HG02588 (cell line): ENCODE results near the gene AEBP1.

Source experiments
- ATAC-seq: cut with Tn5 transposase; IDR thresholded peaks from one replicate; pipeline ENCODE4 v1.9.1; 2021; ENCODE audit warnings: mild to moderate bottlenecking, moderate library complexity; ENCODE audit not compliant: unreplicated experiment

The AEBP1 gene

DNA sequence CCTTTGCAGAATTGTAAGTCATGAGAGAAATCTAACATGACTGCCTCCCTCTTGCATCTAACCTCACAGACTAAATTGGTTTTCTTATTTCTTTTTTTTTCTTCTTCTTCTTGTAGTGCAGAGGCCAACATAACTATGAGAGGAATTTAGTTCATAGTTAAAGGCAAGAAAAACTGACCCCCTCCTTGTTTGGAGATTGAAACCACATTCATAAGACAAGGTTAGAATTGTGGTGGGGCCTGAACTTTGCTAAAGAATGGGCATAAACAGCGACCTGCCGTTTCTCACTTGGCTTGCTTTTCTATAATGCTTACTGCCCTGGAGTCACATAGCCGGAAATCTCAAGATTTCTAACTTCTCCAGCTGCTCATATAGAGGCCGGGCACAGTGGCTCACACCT is 19.4 kb upstream of the AEBP1 start:
- no peak for ATAC-seq

DNA sequence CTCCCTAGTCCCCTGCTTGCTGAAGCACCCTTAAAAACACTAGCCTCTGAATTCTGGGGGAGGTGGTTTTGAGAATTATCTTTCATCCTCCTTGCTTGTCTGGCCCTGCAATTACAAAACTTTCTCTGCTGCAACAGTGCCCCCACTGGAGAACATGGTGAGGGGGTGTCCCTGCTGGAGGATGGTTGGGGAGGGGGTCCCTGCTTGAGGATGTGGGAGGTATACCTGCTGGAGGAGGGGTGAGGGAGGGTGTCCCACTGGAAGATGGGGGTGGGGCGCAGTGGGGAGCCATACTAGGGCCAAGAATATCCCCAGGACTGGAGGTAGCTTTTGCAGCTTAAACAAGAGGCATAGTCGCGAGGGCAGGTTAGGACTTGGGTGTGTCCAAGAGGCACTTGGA is 18.6 kb upstream of the AEBP1 start:
- ATAC-seq = no peak

DNA sequence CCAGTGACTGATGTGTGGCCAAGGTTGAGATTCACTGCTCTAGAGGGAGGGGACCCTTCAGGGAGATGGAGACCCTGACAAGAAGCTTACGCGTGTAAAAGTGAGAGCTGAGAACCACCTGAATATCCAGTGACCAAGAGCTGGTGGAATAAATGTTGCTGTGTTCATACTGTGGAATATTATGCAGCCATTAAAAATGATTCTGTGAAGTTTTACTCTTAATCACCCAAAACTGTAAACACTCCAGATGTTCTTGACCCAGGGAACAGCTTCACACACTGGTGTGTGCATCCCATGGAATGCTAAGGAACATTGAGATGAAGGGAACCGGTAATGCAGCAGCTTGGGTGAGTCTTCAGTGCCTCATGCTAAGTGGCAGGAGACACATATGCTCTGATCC is 17.5 kb upstream of the AEBP1 start:
- ATAC-seq = no peak

- no peak for ATAC-seq
Observed at GRCh38 chr7:44087911-44088838, 16.0 kb upstream of the AEBP1 start.

GRCh38 chr7:44093102-44093641 is 11.0 kb upstream of the AEBP1 start:
- ATAC-seq = no peak

DNA sequence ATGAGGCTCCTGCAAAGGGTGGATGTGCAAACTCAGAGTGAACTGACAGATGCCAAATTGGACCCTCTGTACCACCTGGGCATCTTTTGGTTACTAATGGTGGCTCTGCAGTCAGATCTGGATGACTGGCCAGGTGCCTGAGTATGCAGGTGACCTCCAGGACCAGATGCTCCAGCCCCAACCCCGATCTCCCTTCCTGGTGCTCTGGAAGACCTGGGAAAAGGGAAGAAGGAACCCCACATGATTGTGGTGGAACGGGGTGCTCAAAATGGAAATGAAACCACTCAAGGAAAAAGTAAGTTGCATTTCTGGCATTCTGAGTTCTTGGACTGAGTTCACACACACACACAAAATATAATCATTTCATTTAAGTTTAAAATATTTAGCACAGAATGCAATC is 9.8 kb upstream of the AEBP1 start:
- no peak for ATAC-seq

GRCh38 chr7:44094883-44095592 is 9.1 kb upstream of the AEBP1 start:
- no peak for ATAC-seq

DNA sequence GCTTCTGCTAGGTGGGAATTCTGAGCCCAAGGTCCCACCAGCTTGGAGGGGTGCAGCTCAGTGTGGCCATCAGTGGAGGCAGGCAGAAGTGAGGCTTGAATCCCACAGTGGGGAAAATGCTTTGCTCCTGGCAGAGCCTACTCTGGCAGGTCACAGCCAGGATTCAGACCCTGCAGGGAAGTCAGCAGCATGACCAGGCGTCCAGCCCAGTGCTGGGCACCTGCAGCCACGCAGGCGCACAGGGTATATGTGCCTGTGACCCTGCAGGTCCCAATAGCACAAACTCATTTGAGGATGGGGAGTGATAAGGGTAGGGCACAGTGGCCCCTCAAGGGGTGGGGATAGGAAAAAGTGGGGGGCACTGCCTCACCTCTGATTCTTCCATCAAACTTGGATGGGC is 8.4 kb upstream of the AEBP1 start:
- no peak for ATAC-seq

GRCh38 chr7:44096326-44096881 is 7.7 kb upstream of the AEBP1 start:
- ATAC-seq = no peak

DNA sequence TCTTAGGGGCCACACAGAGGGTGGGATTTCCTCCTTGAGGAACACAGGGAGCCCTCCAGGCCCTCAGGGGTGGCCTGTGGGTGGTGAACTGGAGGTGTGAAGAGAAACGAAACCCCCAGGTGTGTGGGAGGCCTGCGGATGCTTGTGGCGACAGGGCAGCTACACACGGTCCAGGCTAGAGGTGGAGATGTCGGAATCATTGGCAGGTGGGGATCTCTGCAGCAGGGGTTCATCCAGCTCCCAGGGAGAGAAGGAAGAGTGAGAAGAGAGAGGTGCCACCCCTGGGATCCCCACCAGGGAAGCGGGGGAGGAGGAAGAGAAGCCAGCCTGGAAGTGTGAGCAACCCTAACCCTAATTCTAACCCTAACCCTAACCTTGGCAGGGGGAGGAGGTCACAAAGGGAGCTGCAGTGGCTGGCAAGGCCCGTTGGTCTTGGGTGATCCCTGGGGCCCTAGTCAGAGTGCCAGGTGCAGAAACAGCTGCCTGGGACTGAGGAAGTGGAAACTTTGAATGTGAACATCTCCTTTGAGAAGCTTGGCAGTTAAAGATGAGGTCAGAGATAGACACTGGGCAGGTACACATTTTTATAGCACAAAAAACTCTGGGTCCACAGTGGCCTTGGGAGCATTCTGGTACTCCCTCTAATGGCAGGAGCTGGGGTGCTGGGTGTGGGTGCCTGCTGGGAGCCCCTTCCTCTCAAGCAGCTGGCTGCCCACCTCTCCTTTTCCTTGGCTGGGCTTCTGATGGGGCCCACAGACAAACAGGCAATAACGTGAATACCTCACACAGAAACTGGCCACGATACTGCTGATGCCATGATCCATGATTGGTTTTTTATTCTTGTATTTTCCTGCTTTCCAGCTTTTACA is 6.8 kb upstream of the AEBP1 start:
- ATAC-seq = peak; percentile 62

DNA sequence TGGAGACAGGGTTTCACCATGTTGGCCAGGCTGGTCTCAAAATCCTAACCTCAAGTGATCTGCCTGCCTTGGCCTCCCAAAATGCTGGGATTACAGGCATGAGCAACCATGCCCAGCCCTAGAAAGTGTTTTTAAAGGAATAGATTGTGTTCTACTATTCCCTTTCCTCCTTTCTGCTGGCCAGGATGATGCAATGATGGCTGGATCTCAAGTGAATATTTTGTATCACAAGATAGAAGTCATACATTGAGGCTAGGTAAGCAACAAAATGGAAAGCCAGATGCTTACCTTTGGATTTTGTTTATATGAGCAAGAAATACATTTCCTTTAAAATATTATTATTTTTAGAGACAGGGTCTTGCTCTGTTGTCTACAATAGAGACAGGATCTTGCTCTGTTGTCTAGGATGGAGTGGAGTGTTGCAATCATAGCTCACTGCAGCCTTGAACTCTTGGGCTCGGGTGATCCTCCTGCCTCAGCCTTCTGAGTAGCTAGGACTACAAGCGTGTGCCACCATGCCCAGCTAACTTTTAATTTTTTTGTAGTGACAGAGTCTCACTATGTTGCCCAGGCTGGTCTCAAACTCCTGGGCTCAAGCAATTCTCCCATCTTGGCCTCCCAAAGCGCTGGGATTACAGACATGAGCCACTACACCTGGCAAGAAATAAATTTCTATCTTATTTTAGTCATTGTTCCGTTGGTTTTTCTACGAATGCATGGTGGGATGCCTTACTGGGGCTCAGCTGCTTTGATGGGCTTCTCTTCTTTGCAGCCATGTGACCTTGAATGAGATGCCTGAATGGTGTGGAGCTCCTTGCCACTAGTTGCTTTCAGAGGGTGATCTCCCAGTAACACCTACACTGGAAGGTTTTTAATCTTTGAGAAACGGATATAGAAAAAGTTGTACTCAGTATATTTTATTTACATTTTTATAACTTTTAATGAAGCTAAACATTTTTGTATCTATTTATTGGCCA is 5.8 kb upstream of the AEBP1 start:
- ATAC-seq = no peak

- ATAC-seq = no peak
Observed at GRCh38 chr7:44099669-44100068, 4.5 kb upstream of the AEBP1 start.

- no peak for ATAC-seq
Observed at GRCh38 chr7:44100458-44101302, 3.5 kb upstream of the AEBP1 start.

DNA sequence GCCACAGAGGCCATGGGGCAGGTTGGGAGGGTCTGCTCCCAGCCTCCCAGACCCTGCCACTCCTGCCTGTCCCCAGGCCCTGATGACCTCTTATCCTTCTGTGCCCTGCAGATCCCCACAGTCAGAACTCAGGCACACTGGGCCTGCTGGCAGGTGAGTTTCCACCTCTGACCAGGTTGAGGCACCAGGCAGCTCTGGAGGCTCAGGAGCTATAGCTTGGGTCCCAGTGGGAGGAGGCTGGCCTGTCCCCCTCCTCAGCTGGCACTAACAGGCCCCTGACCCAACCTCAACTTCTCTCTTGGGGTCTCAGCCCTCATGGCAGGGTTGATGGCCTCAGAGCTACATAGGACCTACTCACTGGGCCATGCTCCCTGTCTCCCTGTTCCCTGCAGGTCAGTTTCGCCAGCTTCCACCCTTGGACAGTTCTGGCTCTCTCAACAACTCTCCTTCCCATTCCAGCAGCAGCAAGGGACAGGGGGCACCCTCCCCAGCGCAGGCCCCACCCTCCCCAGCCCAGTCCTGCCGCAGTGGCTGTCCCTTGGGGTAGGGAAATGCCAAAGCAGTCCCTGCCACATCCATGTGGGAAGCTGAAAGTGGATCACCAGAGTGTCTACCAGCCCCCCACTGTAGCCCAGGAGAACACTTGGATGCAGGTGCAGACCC is 2.7 kb upstream of the AEBP1 start:
- no peak for ATAC-seq

DNA sequence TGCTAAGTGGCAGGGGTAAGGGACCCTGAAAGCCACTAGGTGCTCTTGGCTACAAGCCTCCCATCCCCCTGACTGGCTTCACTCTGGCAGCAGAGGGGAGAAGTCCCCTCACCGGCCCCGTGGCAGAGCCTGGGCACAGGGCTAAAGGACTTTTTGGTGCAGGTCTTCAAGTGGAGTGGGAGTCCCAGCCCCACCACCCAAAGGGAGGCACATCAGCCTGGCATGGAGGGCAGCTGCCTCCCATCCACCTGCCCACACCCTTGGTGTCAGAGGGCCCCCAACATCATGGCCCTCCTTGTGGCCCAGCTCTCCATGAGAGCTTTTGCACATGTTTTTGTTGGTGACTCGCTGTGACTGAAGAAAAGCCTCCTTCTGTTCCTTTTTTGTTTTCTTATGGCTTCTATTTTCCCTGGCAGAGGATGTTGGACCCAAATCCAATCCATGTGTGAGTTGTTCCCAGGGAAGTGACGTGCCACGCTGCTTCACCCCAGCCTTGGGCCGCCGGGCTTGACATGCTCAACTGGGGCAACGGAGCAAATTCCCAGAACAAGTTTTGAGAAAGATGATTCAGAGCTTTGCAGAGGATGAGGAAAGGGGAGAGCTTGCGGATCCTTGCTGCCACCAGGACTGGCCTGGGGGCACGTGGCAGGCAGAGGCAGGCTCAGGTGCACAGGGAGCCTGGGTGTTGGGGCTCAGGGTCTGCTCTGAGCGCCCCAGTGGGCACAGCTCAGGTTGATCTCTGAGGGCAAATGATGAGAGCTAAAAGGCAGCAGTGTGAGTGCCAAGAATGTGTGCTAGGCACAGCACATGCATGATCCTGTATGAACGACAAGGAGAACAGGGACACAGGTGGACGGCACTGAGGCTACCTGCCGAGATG is 1.9 kb upstream of the AEBP1 start:
- no peak for ATAC-seq

DNA sequence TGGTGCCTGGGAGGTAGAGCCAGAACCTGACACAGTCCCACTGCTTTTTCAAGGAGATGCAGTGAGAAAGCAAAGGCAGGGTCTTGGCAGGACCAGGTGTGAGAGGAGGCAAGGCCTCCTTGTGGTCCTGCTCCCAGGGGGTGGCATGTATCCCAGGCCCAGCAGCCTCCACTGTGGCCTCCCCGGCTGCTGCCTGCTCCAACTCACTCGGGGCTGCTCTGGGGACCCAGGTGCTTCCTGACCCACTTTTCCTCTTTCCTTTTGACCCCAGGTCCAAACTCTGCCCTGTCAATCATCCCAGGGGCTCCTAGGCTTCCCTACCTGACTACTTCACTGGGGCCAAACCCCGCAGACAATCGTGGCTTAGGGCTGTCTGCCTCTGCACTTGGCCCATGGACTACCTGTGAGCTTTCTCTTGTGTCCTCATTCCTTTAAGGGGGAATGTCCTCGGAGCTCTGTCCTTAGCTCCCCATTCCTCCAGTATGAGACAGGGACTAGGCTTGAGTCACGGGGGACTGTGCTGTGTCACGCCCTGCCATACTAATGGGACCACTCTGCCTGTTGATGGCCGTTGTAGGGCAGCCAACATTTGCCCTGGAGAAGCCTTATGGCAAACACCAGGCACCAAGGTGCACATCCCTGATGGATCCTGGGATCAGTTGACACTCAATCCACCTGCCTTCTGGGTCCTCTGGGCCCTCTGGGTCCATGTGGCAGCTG is 1.1 kb upstream of the AEBP1 start:
- no peak for ATAC-seq

- ATAC-seq = no peak
Observed at GRCh38 chr7:44103566-44103922, 601 bp upstream of the AEBP1 start.
